ENCODE measurements around the gene TTC7B. TPM values are rescaled to one million over a fixed set of nuclear protein-coding genes. Genes with fewer than 3 reads are reported as not detected.
A peak's percentile ranks its signal among the peaks of the same experiment; 100 is the strongest.

Gene TTC7B
- total and polyA plus RNA-seq, 2 of the 13 experiments (the other 11 are each of a cell fraction or from before 2014, with no cell fraction given): 1.3 to 3.2 TPM

DNA sequence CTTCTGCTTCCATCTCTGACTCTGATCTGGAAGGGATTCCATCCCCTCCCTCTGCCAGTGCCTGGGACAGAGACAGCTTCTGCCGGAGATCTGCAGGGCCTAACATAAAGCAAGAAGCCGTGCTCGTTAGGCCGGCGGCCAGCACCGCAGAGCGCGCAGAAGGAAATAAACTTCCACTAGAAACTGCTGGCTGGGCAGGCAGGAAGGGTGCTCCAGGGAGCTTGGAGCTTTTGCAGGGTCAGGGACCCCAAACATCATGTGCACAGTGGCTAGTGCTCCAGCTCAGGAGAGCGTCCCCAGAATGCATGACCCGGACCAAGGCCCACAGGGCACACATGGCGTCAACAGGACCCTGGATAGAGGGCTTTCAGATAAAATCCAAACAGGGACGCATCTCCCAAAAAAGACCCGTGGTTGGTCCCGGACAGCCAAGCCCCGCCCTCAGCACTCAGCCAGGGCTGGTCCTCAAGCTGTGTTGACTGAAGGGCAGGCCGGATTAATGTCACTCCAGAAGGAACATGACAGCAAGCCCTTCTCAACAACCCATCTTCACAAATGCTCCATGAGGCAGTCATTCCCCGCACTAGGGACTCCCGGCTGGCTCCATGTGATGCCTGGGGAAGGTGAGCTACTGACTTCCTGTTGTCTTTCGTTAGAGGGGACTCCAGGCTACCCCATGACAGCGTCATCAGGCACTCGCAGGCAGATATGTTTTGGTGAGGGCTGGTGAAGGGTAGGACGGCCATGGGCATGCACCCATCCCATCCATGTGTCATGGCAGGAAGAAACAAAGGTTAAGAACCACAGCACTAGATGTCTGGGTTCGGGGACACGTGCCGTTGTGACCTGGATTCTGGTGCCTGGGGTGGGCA lies 297.9 kb downstream of the TTC7B start:
- no peak overlapping the region for H2AFZ ChIP-seq (ENCODE audit: low read length)
- H3K9me3 ChIP-seq (ENCODE audit: low read length): no peaks in the 10 kb centered on the region
- POLR2A ChIA-PET: interaction anchor here (2.7 kb wide), 1 partner anchor 17 kb away, joined by 13 read pairs; no protein-coding TSS in a partner anchor
- CTCF ChIA-PET (ENCODE audit: low intra/inter-chr PET ratio, low total read pairs): interaction anchor here (0.8 to 3.9 kb wide), 2 partner anchors 119 to 217 kb away, joined by 3 to 54 read pairs; no protein-coding TSS in a partner anchor
- peaks cover 3 to 5% of the 10 kb centered on the region in 2 experiments; a peak in 1 of 5 replicates for H3K27me3 ChIP-seq (ENCODE audit: control insufficient read depth in 1 of 2, insufficient read depth in 2 of 2, low read length in 2 of 2)
- no peak for ATAC-seq
- H3K36me3 ChIP-seq (replicated peaks in 1 of 2; ENCODE audit: control insufficient read depth in 1 of 2, insufficient read depth in 2 of 2, low read length in 2 of 2): no peaks in the 10 kb centered on the region
- peak overlapping the region in 1 of 3 experiments; percentile 48; a peak in 1 of 6 replicates for H3K4me3 ChIP-seq (replicated peaks in 1 of 3; ENCODE audit: insufficient read depth in 1 of 3, low read depth in 2 of 3, low read length in 3 of 3)
- no peaks in the 10 kb centered on the region for H3K79me2 ChIP-seq (ENCODE audit: insufficient read depth, low read length)
- H3K27ac ChIP-seq (ENCODE audit: extremely low read length, insufficient read depth, low read length): no peak overlapping the region
- peaks cover 58% of the 10 kb centered on the region for H3K4me1 ChIP-seq (ENCODE audit: insufficient read depth, low read length)
- peak overlapping the region; percentile 14; the same call in 1 of the 2 replicates for H3K9ac ChIP-seq (ENCODE audit: insufficient read depth, low read depth, low read length)
- peak; percentile 4; the same call in 1 of the 2 replicates for TF ChIP-seq UBTF (CRISPR knock-in tag; IDR thresholded peaks at IDR 0.05)
- TF ChIP-seq PHF8 (CRISPR knock-in tag; IDR thresholded peaks at IDR 0.05): 0 out of 2 replicates have a peak, but pooled peaks have one; percentile 6
- no peak for TF ChIP-seq SRF (IDR thresholded peaks at IDR 0.05; ENCODE audit: low read depth, low read length)
- intact Hi-C loops (cut with micrococcal nuclease; ENCODE audit: unreplicated experiment): loop anchor here (2.0 kb wide), 1 partner anchor 218 kb away; no protein-coding TSS in a partner anchor
- no TSS peak for BruUV-seq (replicated peaks)
- H4K20me1 ChIP-seq (ENCODE audit: insufficient read depth, low read length): no peaks in the 10 kb centered on the region
- no peak for DNase-seq (ENCODE audit: low spot score)
- peak overlapping the region; percentile 73 for H3K4me2 ChIP-seq (ENCODE audit: low read depth, low read length)
- 83% methylated on average over 8 of the region's 25 CpGs for WGBS (ENCODE audit: low lambda C conversion rate)
- in situ Hi-C loops (cut with HindIII; ENCODE audit: extremely low pct_ligation_motif_present, low pct_unique_long_range_greater_than_20kb): loop anchor here (10.0 kb wide), 1 partner anchor 214 kb away; no protein-coding TSS in a partner anchor
- FAIRE-seq: no peak
